ENCODE measurements around the gene PROCA1. TPM values are rescaled to one million over a fixed set of nuclear protein-coding genes. Genes with fewer than 3 reads are reported as not detected.

Gene PROCA1
- total RNA-seq, 6 donors from 2014 or later: 1.2 to 11.5 (median 3.4) TPM

- no peak overlapping the region for H3K27ac ChIP-seq
- no peaks in the 10 kb centered on the region for H3K9me3 ChIP-seq
- TF ChIP-seq POLR2AphosphoS5 (IDR thresholded peaks at IDR 0.05) (no peak), POLR2A (IDR thresholded peaks at IDR 0.05) (no peak), EP300 (IDR thresholded peaks at IDR 0.05) (no peak)
- TF ChIP-seq, protein P1, sequence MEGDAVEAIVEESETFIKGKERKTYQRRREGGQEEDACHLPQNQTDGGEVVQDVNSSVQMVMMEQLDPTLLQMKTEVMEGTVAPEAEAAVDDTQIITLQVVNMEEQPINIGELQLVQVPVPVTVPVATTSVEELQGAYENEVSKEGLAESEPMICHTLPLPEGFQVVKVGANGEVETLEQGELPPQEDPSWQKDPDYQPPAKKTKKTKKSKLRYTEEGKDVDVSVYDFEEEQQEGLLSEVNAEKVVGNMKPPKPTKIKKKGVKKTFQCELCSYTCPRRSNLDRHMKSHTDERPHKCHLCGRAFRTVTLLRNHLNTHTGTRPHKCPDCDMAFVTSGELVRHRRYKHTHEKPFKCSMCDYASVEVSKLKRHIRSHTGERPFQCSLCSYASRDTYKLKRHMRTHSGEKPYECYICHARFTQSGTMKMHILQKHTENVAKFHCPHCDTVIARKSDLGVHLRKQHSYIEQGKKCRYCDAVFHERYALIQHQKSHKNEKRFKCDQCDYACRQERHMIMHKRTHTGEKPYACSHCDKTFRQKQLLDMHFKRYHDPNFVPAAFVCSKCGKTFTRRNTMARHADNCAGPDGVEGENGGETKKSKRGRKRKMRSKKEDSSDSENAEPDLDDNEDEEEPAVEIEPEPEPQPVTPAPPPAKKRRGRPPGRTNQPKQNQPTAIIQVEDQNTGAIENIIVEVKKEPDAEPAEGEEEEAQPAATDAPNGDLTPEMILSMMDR (IDR thresholded peaks at IDR 0.05): no peak
- WGBS, 2 donors: 90 to 97% methylated on average over 6 of the region's 6 CpGs
- H3K4me1 ChIP-seq: no peaks in the 10 kb centered on the region
- no peaks in the 10 kb centered on the region for H3K27me3 ChIP-seq
- H3K36me3 ChIP-seq: peaks cover 74 to 100% (median 98%) of the 10 kb centered on the region in 4 donors
- ATAC-seq (ENCODE audit: low FRiP score in 2 of 2) (no peak), DNase-seq (no peak)
- H3K4me3 ChIP-seq: no peak overlapping the region
Measured at GRCh38 chr17:28698253-28698941, 13.3 kb downstream of the PROCA1 start.

DNA sequence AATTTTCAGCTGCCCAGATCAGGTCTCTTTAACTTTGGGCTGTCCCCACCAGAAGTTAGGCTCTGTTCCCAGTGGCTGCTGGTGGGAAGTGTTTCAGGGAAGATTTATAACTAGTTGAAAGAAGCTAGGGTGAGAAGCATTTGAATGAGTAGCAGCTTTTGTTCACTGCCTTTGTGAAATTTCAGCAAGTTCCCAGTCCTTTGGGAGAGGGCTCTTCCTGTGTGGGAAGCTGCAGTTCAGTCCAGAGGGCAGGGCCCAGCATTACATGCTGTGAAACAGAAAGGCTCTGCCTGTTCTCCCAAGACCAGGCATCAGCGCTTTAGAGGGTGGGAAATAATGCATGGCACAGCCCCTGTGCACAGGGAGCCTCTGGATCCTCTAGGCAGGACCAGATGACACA, 17.8 kb downstream of the PROCA1 start:
- Histone ChIP-seq H3K9me3 (no peaks in the 10 kb centered on the region), H3K36me3 (peaks cover 74 to 100% (median 92%) of the 10 kb centered on the region in 4 donors), H3K27me3 (no peaks in the 10 kb centered on the region), H3K4me1 (no peaks in the 10 kb centered on the region), H3K4me3 (no peak overlapping the region), H3K27ac (no peak overlapping the region)
- 57 to 100% methylated on average over 1 of the region's 1 CpG for WGBS, 2 donors
- ATAC-seq (ENCODE audit: low FRiP score in 2 of 2) (no peak), DNase-seq (no peak)
- TF ChIP-seq POLR2A (IDR thresholded peaks at IDR 0.05): no peak
- TF ChIP-seq, protein P1 (IDR thresholded peaks at IDR 0.05): no peak
- no peak for TF ChIP-seq POLR2AphosphoS5 (IDR thresholded peaks at IDR 0.05)
- TF ChIP-seq EP300 (IDR thresholded peaks at IDR 0.05): no peak

DNA sequence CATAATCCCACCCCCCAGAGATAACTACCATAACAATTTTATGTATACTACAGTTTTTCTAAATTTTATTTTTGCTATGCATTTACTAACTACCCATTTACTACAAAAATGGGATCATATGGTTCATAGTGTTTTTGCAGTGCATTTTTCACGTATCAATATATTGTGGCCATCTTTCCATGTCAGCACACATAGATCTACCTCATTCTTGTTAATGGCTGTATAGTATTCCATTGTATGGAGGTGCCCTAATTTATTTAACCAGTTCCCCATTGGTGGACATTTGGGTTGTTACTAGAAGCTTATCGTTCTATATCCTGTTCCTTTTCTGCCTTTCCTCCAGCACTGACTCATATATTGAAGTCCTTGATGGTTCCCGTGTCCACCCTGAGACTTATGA, 22.7 kb downstream of the PROCA1 start:
- peaks cover 80 to 100% (median 92%) of the 10 kb centered on the region in 4 donors for H3K36me3 ChIP-seq
- 93 to 97% methylated on average over 3 of the region's 3 CpGs for WGBS, 2 donors
- TF ChIP-seq POLR2AphosphoS5 (IDR thresholded peaks at IDR 0.05) (no peak), POLR2A (IDR thresholded peaks at IDR 0.05) (no peak), EP300 (IDR thresholded peaks at IDR 0.05) (no peak)
- TF ChIP-seq, protein P1 (IDR thresholded peaks at IDR 0.05): no peak

DNA sequence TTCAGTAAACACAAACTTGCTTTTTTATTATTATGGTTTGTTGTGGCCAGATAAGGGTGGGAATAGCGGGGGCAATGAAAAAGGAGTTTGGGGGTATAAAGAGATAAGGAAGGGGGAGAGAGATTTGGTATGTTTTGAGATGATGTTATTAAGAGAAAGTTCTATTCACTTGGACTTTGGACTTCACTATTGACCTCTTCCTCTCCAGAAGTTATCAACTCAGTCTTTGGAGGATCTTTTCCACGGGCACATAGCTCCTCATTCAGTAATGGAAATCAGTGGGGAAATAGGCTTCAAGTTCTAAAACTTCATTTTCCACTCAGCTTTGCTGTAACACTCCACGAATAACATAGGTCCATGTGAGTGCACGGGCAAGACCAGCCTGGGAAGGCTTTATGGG, 23.2 kb downstream of the PROCA1 start:
- Histone ChIP-seq H3K9me3 (no peaks in the 10 kb centered on the region), H3K27ac (no peak overlapping the region), H3K27me3 (no peaks in the 10 kb centered on the region), H3K4me1 (no peaks in the 10 kb centered on the region), H3K36me3 (peaks cover 80 to 100% (median 92%) of the 10 kb centered on the region in 4 donors), H3K4me3 (no peak overlapping the region)
- DNase-seq: no peak
- TF ChIP-seq POLR2A (IDR thresholded peaks at IDR 0.05) (no peak), EP300 (IDR thresholded peaks at IDR 0.05) (no peak), POLR2AphosphoS5 (IDR thresholded peaks at IDR 0.05) (no peak)
- TF ChIP-seq, protein P1 (IDR thresholded peaks at IDR 0.05): no peak
- WGBS, 2 donors: 93 to 98% methylated on average over 4 of the region's 4 CpGs
- no peak for ATAC-seq (ENCODE audit: low FRiP score in 2 of 2)

More for the DNA sequence above, 22.7 kb downstream of the PROCA1 start:
- H3K27ac ChIP-seq: no peak overlapping the region
- DNase-seq (no peak), ATAC-seq (ENCODE audit: low FRiP score in 2 of 2) (no peak)
- no peaks in the 10 kb centered on the region for H3K27me3 ChIP-seq
- no peak overlapping the region for H3K4me3 ChIP-seq
- no peaks in the 10 kb centered on the region for H3K9me3 ChIP-seq
- no peaks in the 10 kb centered on the region for H3K4me1 ChIP-seq

DNA sequence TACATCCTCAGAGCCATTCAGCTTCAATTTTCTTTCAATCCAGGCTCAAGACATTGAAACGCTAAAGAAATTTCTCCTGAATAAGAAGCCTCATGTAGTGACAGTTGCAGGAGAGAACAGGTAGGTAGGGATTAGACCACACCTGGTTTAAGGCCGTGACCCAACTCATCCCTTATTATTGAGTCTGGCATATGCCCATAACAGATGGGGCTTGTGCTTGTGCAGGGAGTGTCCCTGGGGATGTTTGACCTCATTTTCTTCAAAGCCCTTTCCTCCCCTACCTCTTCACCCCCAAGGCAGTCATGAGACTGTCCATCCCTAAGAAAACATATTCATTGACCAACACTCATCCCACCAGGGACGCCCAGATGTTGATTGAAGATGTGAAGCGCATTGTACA, 25.4 kb downstream of the PROCA1 start:
- no peaks in the 10 kb centered on the region for H3K9me3 ChIP-seq
- 84 to 100% methylated on average over 2 to 4 of the region's 4 CpGs for WGBS, 2 donors
- no peak overlapping the region for H3K27ac ChIP-seq
- DNase-seq (no peak), ATAC-seq (ENCODE audit: low FRiP score in 2 of 2) (no peak)
- H3K4me1 ChIP-seq: no peaks in the 10 kb centered on the region
- H3K4me3 ChIP-seq: no peak overlapping the region
- no peaks in the 10 kb centered on the region for H3K27me3 ChIP-seq
- peaks cover 92 to 100% (median 100%) of the 10 kb centered on the region in 4 donors for H3K36me3 ChIP-seq
- TF ChIP-seq POLR2A (IDR thresholded peaks at IDR 0.05): no peak
- no peak for TF ChIP-seq POLR2AphosphoS5 (IDR thresholded peaks at IDR 0.05)
- no peak for TF ChIP-seq EP300 (IDR thresholded peaks at IDR 0.05)
- TF ChIP-seq, protein P1 (IDR thresholded peaks at IDR 0.05): no peak
